Endothelial cell (in vitro differentiated cells): Measurements from ENCODE around the gene TRIM2. TPM values are rescaled to one million over a fixed set of nuclear protein-coding genes. Genes with fewer than 3 reads are reported as not detected.

Experiments
- DNase-seq: peaks from one replicate; pipeline ENCODE4 v3.0.0; 2021; ENCODE audit warnings: low spot score
- H3K27ac Mint-ChIP-seq: one replicate; pipeline ENCODE4 v1.8.0; 2021; ENCODE audit warnings: mixed read lengths, inconsistent platforms; ENCODE audit not compliant: unreplicated experiment
- H3K27me3 Mint-ChIP-seq: one replicate; pipeline ENCODE4 v1.8.0; 2021; ENCODE audit warnings: mild to moderate bottlenecking, moderate library complexity, mixed read lengths, inconsistent platforms; ENCODE audit not compliant: unreplicated experiment
- H3K36me3 Mint-ChIP-seq: one replicate; pipeline ENCODE4 v1.8.0; 2021; ENCODE audit warnings: mild to moderate bottlenecking, low read depth, mixed read lengths, inconsistent platforms; ENCODE audit not compliant: unreplicated experiment
- H3K4me1 Mint-ChIP-seq: one replicate; pipeline ENCODE4 v1.8.0; 2021; ENCODE audit warnings: mild to moderate bottlenecking, mixed read lengths, inconsistent platforms; ENCODE audit not compliant: unreplicated experiment
- H3K4me3 Mint-ChIP-seq: one replicate; pipeline ENCODE4 v1.8.0; 2021; ENCODE audit warnings: mild to moderate bottlenecking, mixed read lengths, inconsistent platforms; ENCODE audit not compliant: unreplicated experiment
- H3K9me3 Mint-ChIP-seq: one replicate; pipeline ENCODE4 v1.8.0; 2021; ENCODE audit warnings: mixed read lengths, inconsistent platforms; ENCODE audit not compliant: unreplicated experiment
- total RNA-seq: library from RNA; stranded (reverse); fragmentation: NEBNext Ultra II Directional; extraction: Animal tissue kit (Norgen Biotek cat#: 25700); gene quantifications from one replicate; pipeline ENCODE4 v1.2.1, GENCODE V29; 2021; ENCODE audit not compliant: unreplicated experiment
- TF ChIP-seq, protein P1 (sequence below): fragments of 200-600 bp; sonication (generic); IDR thresholded peaks from one replicate; pipeline ENCODE4 v1.5.0; 2021; ENCODE audit warnings: antibody characterized with exemption; ENCODE audit not compliant: unreplicated experiment

The TRIM2 gene
- total RNA-seq, 1 donor from 2014 or later = 15.4 TPM

GRCh38 chr4:153322791-153323190 is 118.5 kb downstream of the TRIM2 start:
- no peaks in the 10 kb centered on the region for H3K36me3 Mint-ChIP-seq
- H3K4me3 Mint-ChIP-seq = no peak overlapping the region
- DNase-seq = no peak
- H3K4me1 Mint-ChIP-seq = no peaks in the 10 kb centered on the region
- TF ChIP-seq, protein P1, sequence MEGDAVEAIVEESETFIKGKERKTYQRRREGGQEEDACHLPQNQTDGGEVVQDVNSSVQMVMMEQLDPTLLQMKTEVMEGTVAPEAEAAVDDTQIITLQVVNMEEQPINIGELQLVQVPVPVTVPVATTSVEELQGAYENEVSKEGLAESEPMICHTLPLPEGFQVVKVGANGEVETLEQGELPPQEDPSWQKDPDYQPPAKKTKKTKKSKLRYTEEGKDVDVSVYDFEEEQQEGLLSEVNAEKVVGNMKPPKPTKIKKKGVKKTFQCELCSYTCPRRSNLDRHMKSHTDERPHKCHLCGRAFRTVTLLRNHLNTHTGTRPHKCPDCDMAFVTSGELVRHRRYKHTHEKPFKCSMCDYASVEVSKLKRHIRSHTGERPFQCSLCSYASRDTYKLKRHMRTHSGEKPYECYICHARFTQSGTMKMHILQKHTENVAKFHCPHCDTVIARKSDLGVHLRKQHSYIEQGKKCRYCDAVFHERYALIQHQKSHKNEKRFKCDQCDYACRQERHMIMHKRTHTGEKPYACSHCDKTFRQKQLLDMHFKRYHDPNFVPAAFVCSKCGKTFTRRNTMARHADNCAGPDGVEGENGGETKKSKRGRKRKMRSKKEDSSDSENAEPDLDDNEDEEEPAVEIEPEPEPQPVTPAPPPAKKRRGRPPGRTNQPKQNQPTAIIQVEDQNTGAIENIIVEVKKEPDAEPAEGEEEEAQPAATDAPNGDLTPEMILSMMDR = no peak
- H3K9me3 Mint-ChIP-seq = no peaks in the 10 kb centered on the region
- H3K27ac Mint-ChIP-seq = no peak overlapping the region
- H3K27me3 Mint-ChIP-seq = no peaks in the 10 kb centered on the region

DNA sequence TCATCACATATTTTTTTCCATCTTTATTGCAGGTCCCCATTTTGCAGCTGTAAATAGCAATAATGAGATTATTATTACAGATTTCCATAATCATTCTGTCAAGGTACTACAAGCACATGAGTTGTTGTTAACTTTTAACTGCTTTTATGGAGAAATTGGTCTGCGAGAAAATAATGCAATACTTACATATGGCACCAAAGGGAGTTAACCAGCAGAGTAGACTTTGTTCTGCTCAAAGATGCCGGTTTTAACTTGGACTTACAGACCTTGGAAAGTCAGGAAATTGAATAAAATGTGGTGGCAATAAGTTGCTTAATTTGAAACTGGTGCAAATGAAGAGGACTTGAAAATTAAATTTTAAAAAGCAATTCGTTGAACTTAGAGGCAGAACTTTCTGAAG is 119.8 kb downstream of the TRIM2 start:
- Mint-ChIP-seq H3K4me3 (no peak overlapping the region), H3K4me1 (no peaks in the 10 kb centered on the region), H3K27ac (no peak overlapping the region), H3K36me3 (no peaks in the 10 kb centered on the region), H3K9me3 (no peaks in the 10 kb centered on the region), H3K27me3 (no peaks in the 10 kb centered on the region)
- no peak for DNase-seq
- TF ChIP-seq, protein P1 = no peak

DNA sequence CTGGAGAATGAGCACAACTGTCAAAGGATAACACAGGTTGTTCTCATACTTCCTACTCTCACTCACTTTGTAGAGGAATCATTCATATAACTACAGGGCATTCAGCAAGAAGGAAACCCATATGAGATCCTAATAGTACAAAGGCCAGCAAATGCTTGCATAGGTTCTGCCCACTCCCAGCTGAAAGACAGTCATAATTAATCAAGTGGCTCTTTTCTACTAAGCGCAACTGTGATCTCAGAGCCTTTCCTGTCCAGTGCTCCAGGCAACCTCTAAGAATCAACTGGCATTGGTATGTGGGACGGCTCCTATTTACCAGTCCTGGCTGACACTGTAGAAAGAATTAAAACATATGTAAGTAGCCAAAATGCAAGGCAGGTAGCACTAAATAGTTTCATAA is 121.3 kb downstream of the TRIM2 start:
- Mint-ChIP-seq H3K27ac (no peak overlapping the region), H3K4me1 (no peaks in the 10 kb centered on the region), H3K36me3 (no peaks in the 10 kb centered on the region), H3K27me3 (no peaks in the 10 kb centered on the region), H3K4me3 (no peak overlapping the region), H3K9me3 (no peaks in the 10 kb centered on the region)
- no peak for DNase-seq
- TF ChIP-seq, protein P1 = no peak

DNA sequence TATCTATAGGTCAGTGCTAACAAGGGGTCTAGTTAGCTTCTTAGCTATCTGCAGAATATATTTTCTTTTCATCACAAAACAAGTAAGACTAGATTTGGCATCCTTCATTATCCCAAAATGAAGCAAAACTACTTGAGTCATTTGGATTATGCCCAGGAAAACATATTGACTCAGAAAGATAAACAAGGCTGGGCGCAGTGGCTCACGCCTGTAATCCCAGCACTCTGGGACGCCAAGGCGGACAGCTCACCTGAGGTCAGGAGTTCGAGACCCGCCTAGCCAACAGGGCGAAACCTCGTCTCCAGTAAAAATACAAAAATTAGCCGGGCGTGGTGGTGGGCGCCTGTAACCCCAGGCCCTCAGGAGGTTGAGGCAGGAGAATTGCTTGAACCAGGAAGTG is 122.3 kb downstream of the TRIM2 start:
- Mint-ChIP-seq H3K4me1 (no peaks in the 10 kb centered on the region), H3K9me3 (no peaks in the 10 kb centered on the region), H3K27ac (no peak overlapping the region), H3K27me3 (no peaks in the 10 kb centered on the region), H3K4me3 (no peak overlapping the region), H3K36me3 (no peaks in the 10 kb centered on the region)
- TF ChIP-seq, protein P1 = no peak
- DNase-seq = no peak

DNA sequence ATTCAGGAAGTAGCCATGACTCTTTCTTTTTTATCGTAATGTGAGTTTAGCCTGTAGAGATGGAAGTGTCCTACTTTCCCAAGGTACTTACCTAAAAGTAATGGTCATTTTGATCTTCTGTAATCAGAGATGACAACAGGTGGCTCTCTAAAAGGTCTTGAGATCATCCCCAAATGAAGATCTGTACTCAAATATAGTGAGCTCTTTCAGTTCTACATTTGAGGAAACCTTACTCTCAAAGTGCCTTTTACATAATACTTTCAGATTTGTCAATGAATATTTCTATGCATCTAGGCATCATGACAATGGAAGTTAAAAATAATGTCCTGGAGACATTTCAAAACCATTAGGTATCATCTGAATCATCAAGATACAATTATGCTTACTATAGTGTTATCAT is 123.0 kb downstream of the TRIM2 start:
- TF ChIP-seq, protein P1 = no peak
- H3K27me3 Mint-ChIP-seq = no peaks in the 10 kb centered on the region
- no peak overlapping the region for H3K27ac Mint-ChIP-seq
- H3K4me1 Mint-ChIP-seq = no peaks in the 10 kb centered on the region
- H3K36me3 Mint-ChIP-seq = no peaks in the 10 kb centered on the region
- no peaks in the 10 kb centered on the region for H3K9me3 Mint-ChIP-seq
- no peak for DNase-seq
- no peak overlapping the region for H3K4me3 Mint-ChIP-seq
